ENCODE measurements around the gene OCA2. TPM values are rescaled to one million over a fixed set of nuclear protein-coding genes. Genes with fewer than 3 reads are reported as not detected.

The OCA2 gene
- total RNA-seq, 4 donors from 2014 or later = 7.0 to 53.1 (median 20.4) TPM

GRCh38 chr15:28118083-28118482 lies 19.0 kb upstream of the OCA2 start:
- Histone ChIP-seq H3K4me1 (peaks cover 2% of the 10 kb centered on the region), H3K27ac (no peak overlapping the region), H3K4me3 (no peak overlapping the region), H3K9me3 (no peaks in the 10 kb centered on the region), H3K27me3 (no peaks in the 10 kb centered on the region), H3K36me3 (peaks cover 90% of the 10 kb centered on the region)
- DNase-seq (ENCODE audit: low spot score in 2 of 2) = peak in 1 of 2 donors; percentile 49
- WGBS = 85% methylated on average over 11 of the region's 11 CpGs
- TF ChIP-seq POLR2AphosphoS5 (IDR thresholded peaks at IDR 0.05) = no peak
- no peak for TF ChIP-seq POLR2A (IDR thresholded peaks at IDR 0.05)
- TF ChIP-seq, protein P1, sequence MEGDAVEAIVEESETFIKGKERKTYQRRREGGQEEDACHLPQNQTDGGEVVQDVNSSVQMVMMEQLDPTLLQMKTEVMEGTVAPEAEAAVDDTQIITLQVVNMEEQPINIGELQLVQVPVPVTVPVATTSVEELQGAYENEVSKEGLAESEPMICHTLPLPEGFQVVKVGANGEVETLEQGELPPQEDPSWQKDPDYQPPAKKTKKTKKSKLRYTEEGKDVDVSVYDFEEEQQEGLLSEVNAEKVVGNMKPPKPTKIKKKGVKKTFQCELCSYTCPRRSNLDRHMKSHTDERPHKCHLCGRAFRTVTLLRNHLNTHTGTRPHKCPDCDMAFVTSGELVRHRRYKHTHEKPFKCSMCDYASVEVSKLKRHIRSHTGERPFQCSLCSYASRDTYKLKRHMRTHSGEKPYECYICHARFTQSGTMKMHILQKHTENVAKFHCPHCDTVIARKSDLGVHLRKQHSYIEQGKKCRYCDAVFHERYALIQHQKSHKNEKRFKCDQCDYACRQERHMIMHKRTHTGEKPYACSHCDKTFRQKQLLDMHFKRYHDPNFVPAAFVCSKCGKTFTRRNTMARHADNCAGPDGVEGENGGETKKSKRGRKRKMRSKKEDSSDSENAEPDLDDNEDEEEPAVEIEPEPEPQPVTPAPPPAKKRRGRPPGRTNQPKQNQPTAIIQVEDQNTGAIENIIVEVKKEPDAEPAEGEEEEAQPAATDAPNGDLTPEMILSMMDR (IDR thresholded peaks at IDR 0.05) = no peak
- TF ChIP-seq EP300 (IDR thresholded peaks at IDR 0.05) = no peak

GRCh38 chr15:28117432-28117990 lies 18.4 kb upstream of the OCA2 start:
- Histone ChIP-seq H3K36me3 (peaks cover 96% of the 10 kb centered on the region), H3K4me3 (no peak overlapping the region)
- 91% methylated on average over 12 of the region's 12 CpGs for WGBS

GRCh38 chr15:28116521-28117431 lies 17.7 kb upstream of the OCA2 start:
- 95% methylated on average over 30 of the region's 42 CpGs for WGBS
- Histone ChIP-seq H3K9me3 (no peaks in the 10 kb centered on the region), H3K27me3 (no peaks in the 10 kb centered on the region), H3K4me3 (no peak overlapping the region), H3K27ac (no peak overlapping the region), H3K36me3 (peaks cover 98% of the 10 kb centered on the region), H3K4me1 (no peaks in the 10 kb centered on the region)
- TF ChIP-seq, protein P1 (IDR thresholded peaks at IDR 0.05) = no peak
- TF ChIP-seq POLR2A (IDR thresholded peaks at IDR 0.05) (no peak), POLR2AphosphoS5 (IDR thresholded peaks at IDR 0.05) (no peak), EP300 (IDR thresholded peaks at IDR 0.05) (no peak)
- peak in 1 of 2 donors; percentile 76 for DNase-seq (ENCODE audit: low spot score in 2 of 2)

More at GRCh38 chr15:28117432-28117990, 18.4 kb upstream of the OCA2 start:
- Histone ChIP-seq H3K27ac (no peak overlapping the region), H3K4me1 (no peaks in the 10 kb centered on the region), H3K27me3 (no peaks in the 10 kb centered on the region), H3K9me3 (no peaks in the 10 kb centered on the region)
- DNase-seq (ENCODE audit: low spot score in 2 of 2) = peak in 1 of 2 donors; percentile 32
- TF ChIP-seq, protein P1 (IDR thresholded peaks at IDR 0.05) = no peak
- TF ChIP-seq EP300 (IDR thresholded peaks at IDR 0.05) (no peak), POLR2AphosphoS5 (IDR thresholded peaks at IDR 0.05) (no peak), POLR2A (IDR thresholded peaks at IDR 0.05) (no peak)

- WGBS = 87% methylated on average over 13 of the region's 13 CpGs
- Histone ChIP-seq H3K9me3 (no peaks in the 10 kb centered on the region), H3K36me3 (peaks cover 96% of the 10 kb centered on the region), H3K27ac (no peak overlapping the region), H3K4me1 (no peaks in the 10 kb centered on the region), H3K27me3 (no peaks in the 10 kb centered on the region), H3K4me3 (no peak overlapping the region)
- TF ChIP-seq EP300 (IDR thresholded peaks at IDR 0.05) (no peak), POLR2AphosphoS5 (IDR thresholded peaks at IDR 0.05) (no peak), POLR2A (IDR thresholded peaks at IDR 0.05) (no peak)
- TF ChIP-seq, protein P1 (IDR thresholded peaks at IDR 0.05) = no peak
- peak in 1 of 2 donors; percentile 41 for DNase-seq (ENCODE audit: low spot score in 2 of 2)
Observed at GRCh38 chr15:28115871-28116270, 16.8 kb upstream of the OCA2 start.
